NOMO-1 (cell line): Measurements from ENCODE around the gene TMEM125.

ENCODE experiments used
- DNase-seq, 2 experiments: peaks; one replicate each; lab custom pipeline; 2025; ENCODE audit not compliant: unreplicated experiment in 2 of 2; lab: John Stamatoyannopoulos, UW

Gene TMEM125

GRCh38 chr1:43269627-43270375, at the start of gene TMEM125:
Gene TMEM125, plus strand, starts transcription at chr1:43269983. Its CDS starts 2,740 bp downstream, at chr1:43272723.
- no peak for DNase-seq

DNA sequence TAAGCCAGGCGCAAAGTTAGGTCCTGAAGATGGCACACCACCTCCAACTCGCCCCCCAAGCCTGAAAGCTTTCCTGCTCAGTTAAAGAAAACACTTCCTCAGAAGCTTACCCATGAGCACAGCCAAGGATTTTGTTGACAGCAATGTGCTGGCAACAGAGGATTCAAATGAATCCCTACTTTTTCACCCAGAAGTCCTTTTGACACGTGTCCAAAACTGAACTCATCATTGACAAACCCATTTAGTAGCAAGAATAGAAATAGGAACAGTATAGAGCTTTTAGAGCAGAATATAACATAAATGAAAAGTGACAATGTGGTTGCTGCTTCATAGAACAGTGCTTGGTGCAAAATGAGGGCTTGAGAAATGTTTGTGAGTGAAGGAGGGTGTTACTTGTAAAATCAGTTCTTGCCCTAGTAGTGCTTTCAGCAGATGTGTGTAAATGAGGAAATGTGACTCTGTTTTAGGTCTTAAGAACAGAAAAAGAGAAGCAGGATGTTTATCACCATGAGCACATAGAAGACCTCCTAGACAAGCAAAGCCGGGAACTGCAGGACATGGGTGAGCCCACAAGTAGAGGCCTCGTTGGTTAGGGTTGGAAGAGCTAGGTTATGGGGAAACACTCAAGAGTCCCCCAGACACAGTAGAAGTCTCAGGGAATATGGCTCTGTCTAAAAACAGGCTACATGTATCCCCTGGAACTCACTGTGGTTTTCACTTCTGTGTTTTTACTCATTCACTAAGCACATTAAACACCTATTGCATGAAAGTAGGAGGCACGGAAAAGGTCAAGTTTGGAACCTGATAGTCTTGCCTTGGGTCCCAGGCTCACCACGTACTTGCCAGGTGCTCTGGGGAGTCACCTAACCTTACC, 48.6 kb upstream of the TMEM125 start:
- DNase-seq: peak; percentile 29 to 83

DNA sequence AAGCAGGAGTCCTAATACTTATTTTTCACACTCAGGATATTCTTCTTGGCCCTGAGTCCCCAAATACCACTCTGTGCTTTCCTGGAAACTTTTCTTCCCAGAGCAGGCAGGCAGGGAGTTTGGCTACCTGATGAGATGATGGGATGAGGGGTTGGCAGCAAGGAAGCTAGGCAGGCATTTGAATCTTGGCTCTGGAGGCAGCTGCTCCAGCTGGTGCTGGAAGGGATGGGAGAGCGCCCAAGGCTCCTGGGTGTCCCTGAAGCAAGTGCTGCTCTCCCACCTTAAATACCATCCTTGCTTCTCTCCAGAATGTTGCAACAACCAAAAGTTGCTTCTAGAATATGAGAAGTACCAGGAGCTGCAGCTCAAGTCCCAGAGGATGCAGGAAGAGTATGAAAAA, 48.0 kb upstream of the TMEM125 start:
- no peak for DNase-seq

DNA sequence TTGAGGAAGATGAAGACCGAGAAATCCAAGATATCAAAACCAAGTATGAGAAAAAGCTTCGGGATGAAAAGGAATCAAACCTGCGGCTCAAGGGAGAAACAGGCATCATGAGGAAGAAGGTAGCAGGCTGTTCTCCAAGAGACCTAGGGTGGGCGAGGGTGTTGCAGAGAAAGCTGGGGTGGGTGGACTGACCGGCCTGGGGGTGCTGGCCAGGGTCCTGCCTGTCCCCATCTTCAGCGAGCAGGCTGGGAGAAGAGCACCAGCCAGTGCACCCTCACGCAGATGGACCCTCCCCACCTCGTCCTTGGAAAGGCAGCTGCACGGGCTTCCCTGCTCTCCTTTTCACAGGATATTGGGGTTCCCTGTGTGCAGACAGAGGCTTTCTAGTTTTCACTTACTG, 46.9 kb upstream of the TMEM125 start:
- DNase-seq: no peak

DNA sequence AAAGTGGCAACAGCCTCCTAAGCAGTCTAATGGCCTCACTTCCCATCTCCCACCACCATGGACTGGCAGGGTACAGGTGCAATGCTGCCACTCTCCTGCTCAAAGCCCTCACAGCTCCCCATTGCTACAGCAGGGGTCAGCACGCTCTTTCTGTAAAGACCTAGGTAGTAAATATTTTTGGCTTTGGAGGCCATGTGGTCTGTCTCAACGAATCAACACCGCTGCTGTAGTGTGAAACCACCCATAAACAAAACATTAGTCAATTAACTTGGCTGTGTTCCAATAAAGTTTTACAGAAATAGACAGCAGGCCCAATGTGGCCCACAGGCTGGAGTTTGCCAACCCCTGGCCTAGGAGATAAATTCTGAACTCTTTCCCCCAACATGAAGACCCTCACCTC, 44.6 kb upstream of the TMEM125 start:
- DNase-seq: no peak

- DNase-seq: peak; percentile 3 to 43
Observed at GRCh38 chr1:43227143-43227764, 42.5 kb upstream of the TMEM125 start.

GRCh38 chr1:43229826-43230780, 39.7 kb upstream of the TMEM125 start:
- DNase-seq: no peak

DNA sequence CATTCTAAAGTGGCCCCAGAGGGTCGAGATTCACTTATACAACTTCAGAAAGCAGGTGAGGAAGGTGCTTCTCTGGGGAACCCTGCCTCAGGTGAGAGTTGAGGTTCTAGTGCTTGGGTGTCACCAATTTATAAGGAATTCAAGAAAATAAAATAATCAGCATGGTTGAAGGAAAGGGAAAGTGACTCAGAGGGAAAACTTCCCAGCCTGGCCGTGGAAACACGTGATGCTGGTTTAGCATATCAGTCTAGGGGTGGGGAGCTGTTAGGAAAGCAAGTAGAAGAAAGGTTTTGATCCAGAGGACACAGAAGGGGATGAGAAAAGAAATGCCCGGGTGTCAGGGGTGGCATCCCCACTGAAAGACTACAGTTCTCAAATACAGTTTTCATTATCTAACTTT, 37.7 kb upstream of the TMEM125 start:
- DNase-seq: no peak

DNA sequence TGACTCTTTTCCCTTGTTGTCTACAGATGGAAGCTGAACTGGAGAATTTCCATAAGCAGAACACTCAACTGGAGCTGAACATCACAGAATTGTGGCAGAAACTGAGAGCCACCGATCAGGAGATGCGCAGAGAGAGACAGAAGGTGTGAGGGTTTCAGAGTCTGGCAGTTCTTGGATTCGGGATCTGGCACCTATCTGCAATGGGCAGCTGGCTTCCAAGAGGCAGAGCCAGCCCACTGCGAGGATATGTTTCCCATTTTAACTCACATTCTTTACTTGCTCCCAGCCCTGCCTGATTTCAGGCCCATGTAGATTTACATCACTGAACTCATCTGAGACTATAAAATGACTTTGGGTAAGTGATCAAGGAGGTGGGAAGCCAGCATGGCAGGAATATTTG, 37.3 kb upstream of the TMEM125 start:
- DNase-seq: no peak

DNA sequence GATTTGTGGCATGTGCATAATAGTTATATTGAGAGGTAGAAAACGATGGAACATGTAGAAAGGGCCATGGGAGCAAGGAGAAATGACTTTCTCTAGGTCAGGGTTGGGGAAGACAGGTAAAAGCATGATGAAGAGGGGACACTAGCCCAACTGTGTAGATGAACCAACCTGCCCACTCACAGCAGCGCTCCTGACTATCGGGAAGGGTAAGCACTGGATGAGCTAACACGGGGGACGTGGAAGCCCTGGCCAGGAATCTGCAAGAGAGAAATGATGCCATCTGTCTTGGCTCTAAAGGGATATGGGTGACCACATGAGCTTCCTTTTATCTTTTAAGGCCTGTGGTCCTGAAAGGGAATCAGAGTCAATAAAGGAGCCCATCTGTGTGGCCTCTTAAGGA, 36.2 kb upstream of the TMEM125 start:
- DNase-seq: no peak

GRCh38 chr1:43234267-43234666, 35.5 kb upstream of the TMEM125 start:
- no peak for DNase-seq

- no peak for DNase-seq
Observed at GRCh38 chr1:43235040-43235439, 34.7 kb upstream of the TMEM125 start.

DNA sequence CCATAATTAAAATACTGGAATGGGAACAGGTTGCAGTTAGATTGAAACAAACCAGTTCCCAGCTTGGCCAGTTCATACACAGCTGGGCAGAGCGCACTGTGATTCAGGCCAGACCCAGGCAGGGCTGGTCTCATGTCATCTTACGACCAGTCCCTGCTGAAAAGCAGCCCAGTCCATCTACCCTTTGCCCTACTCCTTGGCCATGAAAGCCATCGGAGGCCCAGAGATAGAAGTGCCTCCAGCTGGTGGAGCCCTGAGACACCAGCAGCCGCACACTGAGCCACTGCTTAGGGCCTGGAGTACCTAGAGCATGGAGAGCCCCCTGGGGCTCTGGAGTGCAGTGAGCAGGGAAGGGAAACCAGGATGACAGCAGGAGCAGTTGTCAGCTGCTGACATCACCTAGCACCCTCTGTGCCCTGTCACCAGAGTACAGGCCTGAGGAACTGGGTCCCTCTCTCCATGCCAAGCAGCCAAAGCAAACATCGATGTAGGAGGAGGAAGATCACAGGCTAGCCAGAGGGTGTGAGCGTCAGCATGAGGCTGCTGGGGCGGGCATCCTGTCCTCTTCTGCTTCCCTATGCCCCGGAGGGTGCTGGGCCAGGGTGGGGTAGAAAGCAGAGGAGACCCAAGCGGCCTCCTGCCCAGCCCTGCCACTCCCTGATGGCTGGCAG, 34.2 kb upstream of the TMEM125 start:
- no peak for DNase-seq

DNA sequence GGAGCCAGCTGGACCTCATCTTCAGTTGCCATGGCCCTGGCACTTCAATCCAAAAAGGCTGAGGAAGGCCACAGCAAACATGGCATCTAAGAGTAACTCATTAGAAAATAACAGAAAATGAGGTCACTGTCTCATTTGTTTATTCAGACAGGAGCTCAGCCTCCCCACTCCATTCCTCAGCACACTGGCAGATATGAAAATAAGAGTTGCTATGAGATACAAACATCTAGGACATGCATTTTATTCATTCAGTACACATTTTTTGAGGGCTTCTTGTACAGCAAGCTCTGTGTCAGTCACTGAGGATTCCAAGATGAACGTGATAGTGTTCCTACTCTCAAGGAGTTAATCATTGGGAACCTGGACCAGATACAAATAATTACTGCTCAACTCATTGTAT, 32.7 kb upstream of the TMEM125 start:
- no peak for DNase-seq

GRCh38 chr1:43238085-43238484, 31.7 kb upstream of the TMEM125 start:
- peak; percentile 1 to 37 for DNase-seq

GRCh38 chr1:43238991-43239469, 30.8 kb upstream of the TMEM125 start:
- no peak for DNase-seq

DNA sequence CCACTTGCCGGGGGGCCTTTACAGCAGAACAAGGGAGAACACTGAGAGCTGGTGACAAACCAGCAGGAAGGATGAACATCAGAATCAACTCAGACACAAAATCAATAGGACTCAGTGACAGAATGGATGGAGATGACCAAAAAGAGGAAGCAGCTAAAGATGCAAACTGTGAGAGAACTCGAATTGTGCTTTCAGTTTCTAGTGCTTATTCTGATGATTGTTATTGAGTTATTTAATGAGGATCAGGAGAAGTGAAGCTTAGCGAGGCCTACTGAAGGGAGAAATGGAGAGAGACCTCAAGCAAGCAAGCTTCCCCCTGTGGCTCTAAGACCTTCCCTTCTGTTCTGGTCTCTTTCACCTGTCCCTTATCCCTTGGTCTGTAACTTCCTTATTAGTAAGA, 30.3 kb upstream of the TMEM125 start:
- DNase-seq: peak; percentile 65 to 93

- no peak for DNase-seq
Observed at GRCh38 chr1:43241413-43241836, 28.4 kb upstream of the TMEM125 start.

- DNase-seq: no peak
Observed at GRCh38 chr1:43243299-43243698, 26.5 kb upstream of the TMEM125 start.
